GM19193 (cell line): ENCODE data around the gene SRGN.

Experiments used
- POLR2A ChIP-seq: IDR thresholded peaks from 4 replicates; pipeline ENCODE4 v1.6.1; 2011; ENCODE audit not compliant: insufficient read depth, insufficient read length; ENCODE audit errors: extremely low read depth

SRGN gene, protein sequence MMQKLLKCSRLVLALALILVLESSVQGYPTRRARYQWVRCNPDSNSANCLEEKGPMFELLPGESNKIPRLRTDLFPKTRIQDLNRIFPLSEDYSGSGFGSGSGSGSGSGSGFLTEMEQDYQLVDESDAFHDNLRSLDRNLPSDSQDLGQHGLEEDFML

DNA sequence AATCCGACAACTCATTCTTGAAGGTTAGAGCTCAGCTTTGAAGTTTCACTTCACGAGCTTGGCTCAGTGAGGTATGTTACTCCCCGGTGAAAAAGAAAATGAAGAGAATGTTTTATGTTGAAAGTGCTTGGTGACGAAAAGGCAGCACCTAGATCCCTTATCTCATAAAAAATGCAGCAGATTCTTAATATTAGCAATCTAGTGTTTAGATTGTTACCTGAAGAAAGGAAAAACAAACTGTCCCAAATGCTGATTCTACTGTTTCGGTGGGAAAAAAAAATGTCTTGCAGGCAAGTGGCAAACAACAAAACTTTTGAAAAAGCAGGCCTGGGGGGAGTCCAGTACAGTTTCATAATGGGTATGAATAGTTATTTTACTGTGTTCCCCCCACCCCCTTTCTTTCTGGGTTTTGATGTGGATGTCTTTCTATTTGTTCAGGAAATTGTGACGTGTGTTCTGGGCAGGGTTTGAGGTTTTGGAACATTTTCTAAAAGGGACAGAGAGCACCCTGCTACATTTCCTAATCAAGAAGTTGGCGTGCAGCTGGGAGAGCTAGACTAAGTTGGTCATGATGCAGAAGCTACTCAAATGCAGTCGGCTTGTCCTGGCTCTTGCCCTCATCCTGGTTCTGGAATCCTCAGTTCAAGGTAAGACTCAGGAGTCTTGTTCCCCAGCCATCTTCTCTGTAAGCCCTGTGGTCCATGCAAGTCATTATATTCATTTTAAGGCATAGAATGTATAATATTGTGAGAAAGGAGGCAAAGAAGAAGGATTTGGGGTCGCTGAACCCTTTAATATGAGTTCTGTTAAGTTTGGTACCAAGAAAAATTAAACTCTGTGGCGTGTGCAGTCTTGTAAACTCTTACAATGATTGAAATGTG is at the start of gene SRGN:
TSS of gene SRGN (plus strand) at position 514 of the 881 bp plus-strand sequence. CDS start at position 569, 55 bp downstream.
- peak; percentile 96 for TF ChIP-seq POLR2A

DNA sequence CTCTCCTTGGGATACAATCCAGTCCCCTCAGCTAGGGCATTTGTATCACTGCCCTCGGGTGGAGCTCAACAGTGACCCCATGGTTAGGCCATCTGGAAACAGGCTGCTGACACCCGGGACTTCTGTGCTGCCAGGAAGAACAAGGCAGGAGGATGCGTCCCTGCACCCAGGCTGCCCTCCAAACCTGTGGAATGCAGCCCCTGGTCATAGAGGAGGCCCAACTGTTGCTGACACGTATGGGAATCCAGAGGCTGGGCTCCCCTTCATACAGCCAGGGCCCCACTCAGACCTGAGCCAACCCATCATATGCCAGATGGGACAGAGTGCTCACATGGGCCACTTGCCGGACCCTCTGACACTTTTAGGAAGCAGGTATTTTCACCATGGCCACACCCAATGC is 45.5 kb upstream of the SRGN start:
- TF ChIP-seq POLR2A: no peak

DNA sequence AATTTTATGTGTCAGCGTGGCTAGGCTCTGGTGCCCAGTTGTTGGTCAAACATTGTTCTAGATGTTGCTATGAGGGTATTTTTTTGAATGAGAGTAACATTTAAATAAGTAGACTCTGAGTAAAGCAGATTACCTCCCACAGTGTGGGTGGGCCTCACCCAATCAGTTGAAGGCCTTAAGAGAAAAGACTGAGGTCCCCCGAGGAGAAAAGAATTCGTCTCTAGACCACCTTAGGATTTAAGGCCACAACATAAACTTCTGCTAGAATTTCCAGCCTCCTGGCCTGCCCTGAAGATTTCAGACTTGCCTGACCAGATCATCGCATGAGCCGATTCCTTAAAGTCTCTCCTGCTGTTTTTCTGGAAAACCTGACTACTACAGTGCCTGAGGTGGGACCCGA is 45.1 kb upstream of the SRGN start:
- no peak for TF ChIP-seq POLR2A

DNA sequence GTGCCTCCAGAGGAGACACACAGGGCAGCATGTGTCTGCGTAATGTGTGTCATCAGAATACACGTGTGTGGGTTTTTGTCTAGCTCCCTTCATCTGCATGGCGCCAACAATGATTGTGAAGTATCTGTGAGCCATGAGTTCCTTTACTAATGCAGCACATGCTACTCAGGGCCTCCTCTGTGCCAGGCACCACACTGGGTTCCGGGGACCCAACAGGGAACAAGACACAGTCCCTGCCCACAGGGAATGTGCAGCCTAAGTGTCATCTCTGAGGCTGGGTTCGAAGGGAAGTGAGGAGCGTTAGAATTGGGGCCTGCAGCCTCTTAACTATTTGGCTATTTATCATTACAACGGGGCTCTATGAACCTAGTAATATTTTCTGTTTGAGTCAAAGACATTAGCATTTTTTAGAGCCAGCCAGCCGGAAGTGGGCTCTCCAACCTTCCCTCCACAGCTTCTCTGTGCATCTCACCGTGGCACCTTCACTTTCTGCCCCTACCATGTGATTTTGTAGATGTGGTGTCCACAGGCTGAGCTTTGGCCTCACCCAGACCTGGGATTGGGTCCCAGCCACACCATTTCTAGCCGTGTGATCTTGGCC is 43.9 kb upstream of the SRGN start:
- peak; percentile 43 for TF ChIP-seq POLR2A

DNA sequence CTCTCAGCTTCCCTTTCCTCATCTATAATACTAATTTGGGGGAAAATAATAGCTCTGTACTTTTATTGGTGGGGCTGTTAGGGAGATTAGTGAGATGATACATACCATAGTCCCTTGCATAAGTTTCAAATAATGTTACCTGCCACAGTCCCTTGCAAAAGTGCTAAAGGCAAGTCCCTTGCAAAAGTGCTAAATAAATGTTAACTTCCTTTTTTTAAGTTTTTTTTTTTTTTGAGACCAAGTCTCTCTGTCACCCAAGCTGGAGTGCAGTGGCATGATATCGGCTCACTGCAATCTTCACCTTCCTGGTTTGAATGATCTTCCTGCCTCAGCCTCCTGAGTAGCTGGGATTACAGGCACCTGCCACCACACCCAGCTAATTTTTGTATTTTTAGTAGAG is 43.4 kb upstream of the SRGN start:
- TF ChIP-seq POLR2A: no peak

DNA sequence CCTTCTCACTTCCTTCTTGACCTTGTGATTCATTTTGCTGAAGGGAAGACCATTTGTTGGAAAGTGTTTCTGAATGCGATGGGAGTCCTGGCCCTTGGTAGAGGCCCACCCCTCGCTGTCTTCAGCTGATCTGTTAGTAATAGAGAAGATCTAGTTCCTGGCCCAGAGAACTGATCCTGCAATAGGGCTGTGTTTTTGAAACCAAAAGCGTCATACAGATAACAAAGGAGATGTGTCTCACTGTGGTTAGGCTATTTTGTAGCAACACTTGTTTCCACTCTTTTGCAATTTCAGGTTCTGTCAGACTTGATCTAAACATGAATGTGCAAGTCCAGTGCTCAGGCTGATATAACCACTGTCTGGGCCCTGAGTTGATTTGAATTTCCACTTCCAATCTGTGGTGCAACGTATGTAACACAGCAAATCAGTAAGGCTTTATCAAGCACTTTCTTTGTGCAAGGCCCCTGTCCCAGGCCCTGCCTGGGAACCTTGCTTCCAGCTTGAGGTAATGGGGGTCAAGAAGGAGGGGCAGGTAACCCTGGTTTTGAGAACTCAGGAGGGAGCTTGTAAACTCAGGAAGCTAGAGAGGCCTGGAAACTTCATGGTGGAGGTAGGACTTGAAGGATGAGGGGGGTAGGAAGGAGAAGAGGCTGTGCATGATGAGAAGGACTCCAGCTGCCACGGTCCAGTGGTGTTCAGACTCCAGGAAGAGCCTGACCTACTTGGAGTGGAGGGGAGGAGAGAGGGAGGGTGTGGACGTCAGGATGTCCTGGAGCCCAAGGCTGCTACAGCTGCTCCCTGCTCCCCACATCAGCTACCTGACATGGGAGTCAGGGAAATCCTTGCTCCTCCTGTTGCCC is 42.2 kb upstream of the SRGN start:
- no peak for TF ChIP-seq POLR2A

DNA sequence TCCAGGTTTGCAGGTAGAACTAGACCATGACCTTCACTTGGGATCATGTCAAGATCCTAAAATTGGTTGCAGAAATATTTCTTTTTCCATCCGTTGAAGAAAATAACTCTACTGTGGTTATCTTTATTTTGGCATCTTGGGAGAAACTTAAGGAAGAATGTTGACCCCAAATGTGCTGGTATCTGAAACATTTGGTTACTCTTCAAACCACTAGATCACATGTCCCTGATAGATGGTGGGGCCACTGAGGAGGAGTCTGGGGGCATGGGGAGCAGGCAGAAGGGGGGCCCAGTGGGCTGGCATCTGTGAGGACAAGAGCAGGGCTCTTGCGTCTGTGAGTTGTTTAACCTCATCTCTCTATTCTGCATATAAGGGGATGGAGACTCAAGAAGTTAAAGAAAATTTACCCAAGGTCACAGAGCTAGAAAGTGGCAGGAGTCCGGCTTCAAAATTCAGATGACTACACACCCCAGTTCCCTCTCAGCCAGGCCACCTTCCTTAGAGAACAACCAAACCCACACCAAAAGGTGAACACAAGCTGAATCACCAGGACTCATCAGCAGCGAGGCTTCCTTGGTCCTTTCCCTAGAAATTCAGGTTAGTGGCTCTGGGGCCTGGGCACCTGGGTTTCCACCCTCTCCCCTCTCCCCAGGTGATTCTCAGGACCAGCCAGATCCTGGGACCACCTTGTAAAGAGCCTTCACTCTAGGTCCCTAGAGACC is 40.6 kb upstream of the SRGN start:
- TF ChIP-seq POLR2A: no peak

DNA sequence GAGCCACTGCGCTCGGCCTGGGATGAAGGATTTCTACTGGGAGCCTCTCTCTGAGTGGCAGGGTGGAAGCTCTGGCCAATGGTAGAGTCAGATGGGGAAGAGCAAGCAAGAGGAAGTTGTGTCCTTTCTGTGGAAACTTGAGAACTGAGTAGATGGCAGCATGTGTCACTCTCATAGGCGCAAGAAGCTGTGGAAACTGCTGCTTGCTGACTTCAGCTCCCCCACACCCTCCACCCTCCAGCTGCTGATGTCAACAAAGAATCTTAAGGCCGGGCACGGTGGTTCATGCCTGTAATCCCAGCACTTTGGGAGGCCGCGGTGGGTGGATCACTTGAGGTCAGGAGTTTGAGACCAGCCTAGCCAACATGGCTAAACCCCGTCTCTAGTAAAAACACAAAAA is 39.8 kb upstream of the SRGN start:
- TF ChIP-seq POLR2A: no peak

DNA sequence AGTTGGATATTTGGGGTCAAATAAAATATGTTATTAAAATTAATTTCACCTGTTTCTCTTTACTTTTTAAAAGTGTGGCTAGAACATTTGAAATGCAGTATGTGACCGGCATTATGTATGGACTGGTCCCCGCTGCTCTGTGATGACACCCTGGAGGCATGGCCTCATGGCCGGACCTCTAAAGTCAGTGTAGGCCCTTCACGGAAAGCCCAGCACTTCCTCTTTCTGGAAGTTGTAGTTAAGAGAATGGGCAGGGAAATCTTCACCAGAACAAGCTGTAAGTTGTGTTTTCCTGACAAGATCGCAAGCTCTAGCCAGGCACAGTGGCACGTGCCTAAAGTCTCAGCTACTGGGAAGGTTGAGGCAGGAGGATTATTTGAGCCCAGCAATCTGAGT is 38.3 kb upstream of the SRGN start:
- no peak for TF ChIP-seq POLR2A

DNA sequence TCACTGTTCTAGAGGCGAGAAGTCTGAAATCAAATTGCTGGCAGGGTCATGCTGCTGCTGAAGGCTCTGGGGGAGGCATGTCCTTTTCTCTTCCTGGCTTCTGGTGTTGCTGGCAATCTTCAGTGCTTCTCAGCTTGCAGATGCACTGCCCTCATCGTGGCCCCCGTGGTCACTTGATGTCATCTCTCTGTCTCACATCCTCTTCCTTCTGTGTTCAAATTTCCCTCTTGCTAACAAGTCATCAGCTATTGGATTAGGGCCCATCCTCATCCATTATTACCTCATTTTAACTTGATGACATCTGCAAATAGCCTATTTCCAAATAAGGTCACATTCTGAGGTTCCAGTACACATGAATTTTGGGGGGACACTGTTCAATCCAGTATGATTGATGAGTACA is 36.6 kb upstream of the SRGN start:
- no peak for TF ChIP-seq POLR2A

DNA sequence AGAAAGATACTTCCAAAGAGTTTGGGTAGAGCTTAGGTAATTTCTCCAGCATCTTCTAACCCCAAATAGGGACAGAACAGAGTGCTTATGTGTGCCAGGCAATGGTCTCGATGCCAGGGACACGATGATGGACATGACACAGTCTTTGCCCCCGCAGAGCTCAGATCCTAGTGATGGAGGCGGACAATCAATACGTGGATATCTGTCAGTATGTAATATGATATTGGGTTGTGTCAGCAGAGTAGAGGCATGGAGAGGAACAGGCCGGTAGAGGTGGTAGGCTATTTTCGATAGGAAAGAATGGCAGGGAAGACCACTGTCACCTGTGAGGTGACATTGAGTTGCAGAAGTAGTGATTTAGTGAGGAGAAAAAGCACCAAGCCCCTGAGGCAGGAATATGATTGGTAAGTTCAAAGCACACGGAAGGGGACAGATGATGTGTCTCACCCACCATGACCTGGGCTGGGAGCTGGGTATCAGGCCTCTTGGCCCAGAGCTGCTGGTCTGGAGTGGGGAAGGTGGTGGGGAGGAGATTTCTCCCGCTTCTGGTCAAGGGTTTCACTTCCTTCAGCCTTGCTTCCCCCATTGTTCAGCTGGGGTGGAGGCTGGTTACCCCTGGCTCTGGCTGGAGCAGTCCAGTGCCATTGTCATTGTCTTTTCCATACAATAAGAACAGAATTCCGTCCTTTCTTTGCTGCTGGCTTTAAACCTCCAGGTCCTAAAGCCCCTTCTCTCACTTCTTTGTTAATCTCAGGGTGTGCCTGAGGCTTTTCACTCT is 36.0 kb upstream of the SRGN start:
- peak; percentile 35 for TF ChIP-seq POLR2A

DNA sequence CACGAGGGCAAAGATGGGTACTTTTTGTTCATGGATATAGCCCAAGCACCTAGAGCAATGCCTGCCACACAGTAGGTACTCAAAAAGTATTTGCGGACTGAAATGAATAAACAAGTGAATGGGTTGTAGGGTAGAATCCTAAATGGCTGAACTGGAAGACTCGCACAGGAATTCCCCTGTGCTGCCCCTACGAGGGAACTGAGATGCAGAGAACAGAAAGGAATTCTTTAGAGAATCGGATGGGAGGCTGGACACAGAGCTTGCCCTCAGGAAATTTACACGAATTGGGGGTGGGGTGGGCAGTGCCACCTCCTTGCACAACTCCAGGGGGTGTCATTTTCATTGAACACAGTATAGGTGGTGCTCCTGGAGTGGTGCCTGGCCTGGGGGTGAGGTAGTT is 35.2 kb upstream of the SRGN start:
- no peak for TF ChIP-seq POLR2A

DNA sequence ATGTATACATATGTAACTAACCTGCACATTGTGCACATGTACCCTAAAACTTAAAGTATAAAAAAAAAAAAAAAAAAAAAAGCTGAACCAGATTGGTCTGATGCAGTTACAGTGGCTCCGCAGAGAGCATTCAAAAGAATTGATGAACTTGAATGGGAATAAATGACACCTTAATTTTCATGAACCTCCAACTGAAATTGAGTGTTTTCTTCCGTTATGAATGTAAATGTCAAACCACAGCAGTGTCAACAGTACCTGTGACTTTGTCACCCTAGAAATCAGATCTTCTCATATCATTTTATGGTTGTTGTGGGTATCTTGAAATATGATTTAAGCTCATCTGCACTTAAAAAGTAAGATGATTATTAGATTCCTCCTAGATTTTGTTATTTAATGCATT is 32.7 kb upstream of the SRGN start:
- no peak for TF ChIP-seq POLR2A

DNA sequence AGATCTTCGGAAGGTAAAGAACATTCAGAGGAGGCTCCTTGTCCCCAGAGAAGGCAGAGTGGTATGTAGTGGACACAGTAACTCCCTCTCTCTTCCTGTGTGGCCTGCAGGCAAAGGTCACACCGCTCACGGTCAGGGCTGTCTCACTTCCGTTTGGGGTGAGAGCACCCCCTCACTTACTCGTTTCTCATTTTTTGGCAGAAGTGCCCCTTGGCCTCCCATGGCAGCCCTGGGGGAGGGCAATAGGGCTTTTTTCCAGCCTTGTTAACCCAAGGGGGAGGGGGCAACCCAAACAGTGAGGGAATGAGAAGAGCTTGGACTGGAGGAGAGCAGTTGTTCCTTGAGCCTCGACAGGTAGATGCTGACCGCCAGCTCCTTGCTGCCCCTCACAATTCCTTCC is 31.8 kb upstream of the SRGN start:
- TF ChIP-seq POLR2A: no peak
